Suprapubic skin (tissue), 4 donors: Measurements from ENCODE around the gene UBR1. TPM values are rescaled to one million over a fixed set of nuclear protein-coding genes. Genes with fewer than 3 reads are reported as not detected.

Experiments used
- DNase-seq, 2 donors: peaks; one replicate each; pipeline ENCODE4 v3.0.0-alpha.2; 2019; ENCODE audit warnings: low spot score in 2 of 2
- H3K27ac ChIP-seq: fragments of 200-600 bp; sonication (generic); one replicate; pipeline ENCODE4 v1.5.1; 2019
- H3K27me3 ChIP-seq: fragments of 200-600 bp; sonication (generic); one replicate; pipeline ENCODE4 v1.5.1; 2019
- H3K36me3 ChIP-seq: fragments of 200-600 bp; sonication (generic); one replicate; pipeline ENCODE4 v1.5.1; 2019
- H3K4me1 ChIP-seq: fragments of 200-600 bp; sonication (generic); one replicate; pipeline ENCODE4 v1.5.1; 2019
- H3K4me3 ChIP-seq: fragments of 200-600 bp; sonication (generic); one replicate; pipeline ENCODE4 v1.5.1; 2019; ENCODE audit warnings: mild to moderate bottlenecking
- H3K9me3 ChIP-seq: fragments of 200-600 bp; sonication (generic); one replicate; pipeline ENCODE4 v1.5.1; 2019
- CTCF ChIP-seq, 2 donors: fragments of 200-600 bp in 1 of 2; fragments of 450-650 bp in 1 of 2; sonication (generic) in 1 of 2; IDR thresholded peaks; one replicate each; pipeline ENCODE4 v1.5.1; 2016 to 2019; ENCODE audit warnings: antibody characterized with exemption in 2 of 2, mild to moderate bottlenecking in 1 of 2, moderate library complexity in 1 of 2
- EP300 ChIP-seq: sonication (generic); formaldehyde crosslinking; IDR thresholded peaks from one replicate; pipeline ENCODE4 v1.6.1; 2017; ENCODE audit warnings: antibody characterized with exemption
- POLR2A ChIP-seq, 2 donors: fragments of 450-650 bp; IDR thresholded peaks; one replicate each; pipeline ENCODE4 v1.6.1; 2017; ENCODE audit warnings: antibody characterized with exemption in 2 of 2, mild to moderate bottlenecking in 2 of 2, moderate library complexity in 2 of 2
- POLR2AphosphoS5 ChIP-seq, 3 donors: sonication (generic); formaldehyde crosslinking; IDR thresholded peaks; one replicate each; pipeline ENCODE4 v1.6.1; 2017; ENCODE audit warnings: antibody characterized with exemption in 3 of 3
- WGBS: methylation state at CpG from one replicate; pipeline ENCODE4 v1.1.5; 2018; 5-methylcytosine and 5-hydroxymethylcytosine counted together
- total RNA-seq, 4 donors: library from RNA; depleted of rRNA; stranded (reverse); fragments of >200 nt; gene quantifications; one replicate each; pipeline ENCODE4 v1.1.0, GENCODE V29; 2016

UBR1 gene
- total RNA-seq, 4 donors from 2014 or later = 14.0 to 41.4 (median 19.2) TPM

GRCh38 chr15:43125100-43125661 lies 19.3 kb upstream of the UBR1 start:
- H3K36me3 ChIP-seq = no peaks in the 10 kb centered on the region
- TF ChIP-seq EP300 = no peak
- no peak for TF ChIP-seq POLR2A (IDR thresholded peaks at IDR 0.05)
- no peak for TF ChIP-seq CTCF (IDR thresholded peaks at IDR 0.05)
- TF ChIP-seq POLR2AphosphoS5 (IDR thresholded peaks at IDR 0.05) = no peak
- no peak overlapping the region for H3K27ac ChIP-seq
- H3K4me3 ChIP-seq = no peak overlapping the region
- WGBS = 88% methylated on average over 3 of the region's 3 CpGs
- DNase-seq = no peak
- no peaks in the 10 kb centered on the region for H3K9me3 ChIP-seq
- peaks cover 6% of the 10 kb centered on the region for H3K4me1 ChIP-seq
- H3K27me3 ChIP-seq = no peaks in the 10 kb centered on the region

- no peak overlapping the region for H3K4me3 ChIP-seq
- H3K4me1 ChIP-seq = peaks cover 6% of the 10 kb centered on the region
- H3K27ac ChIP-seq = no peak overlapping the region
- no peak for DNase-seq
- H3K9me3 ChIP-seq = no peaks in the 10 kb centered on the region
- H3K27me3 ChIP-seq = peaks cover 3% of the 10 kb centered on the region
- TF ChIP-seq POLR2A (IDR thresholded peaks at IDR 0.05) = no peak
- no peak for TF ChIP-seq EP300
- WGBS = 69% methylated on average over 2 of the region's 2 CpGs
- no peaks in the 10 kb centered on the region for H3K36me3 ChIP-seq
Observed at GRCh38 chr15:43121863-43122262, 16.0 kb upstream of the UBR1 start.

GRCh38 chr15:43118829-43119228 lies 13.0 kb upstream of the UBR1 start:
- WGBS = 91% methylated on average over 2 of the region's 2 CpGs
- Histone ChIP-seq H3K9me3 (no peaks in the 10 kb centered on the region), H3K36me3 (no peaks in the 10 kb centered on the region), H3K4me1 (peaks cover 6% of the 10 kb centered on the region), H3K27me3 (peaks cover 3% of the 10 kb centered on the region), H3K27ac (no peak overlapping the region), H3K4me3 (no peak overlapping the region)
- TF ChIP-seq CTCF (IDR thresholded peaks at IDR 0.05) = no peak
- no peak for TF ChIP-seq POLR2A (IDR thresholded peaks at IDR 0.05)
- TF ChIP-seq POLR2AphosphoS5 (IDR thresholded peaks at IDR 0.05) = no peak
- TF ChIP-seq EP300 = no peak
- DNase-seq = no peak

GRCh38 chr15:43118286-43118685 lies 12.4 kb upstream of the UBR1 start:
- Histone ChIP-seq H3K27ac (no peak overlapping the region), H3K4me1 (peaks cover 6% of the 10 kb centered on the region), H3K36me3 (no peaks in the 10 kb centered on the region), H3K4me3 (no peak overlapping the region), H3K9me3 (no peaks in the 10 kb centered on the region), H3K27me3 (peaks cover 3% of the 10 kb centered on the region)
- WGBS = 57% methylated on average over 1 of the region's 1 CpG
- DNase-seq = no peak
- TF ChIP-seq CTCF (IDR thresholded peaks at IDR 0.05) = no peak
- TF ChIP-seq POLR2A (IDR thresholded peaks at IDR 0.05) = no peak
- TF ChIP-seq POLR2AphosphoS5 (IDR thresholded peaks at IDR 0.05) = no peak
- TF ChIP-seq EP300 = no peak

- DNase-seq = no peak
- 50% methylated on average over 3 of the region's 3 CpGs for WGBS
- Histone ChIP-seq H3K27ac (no peak overlapping the region), H3K9me3 (no peaks in the 10 kb centered on the region), H3K36me3 (no peaks in the 10 kb centered on the region), H3K27me3 (no peaks in the 10 kb centered on the region), H3K4me3 (no peak overlapping the region), H3K4me1 (peaks cover 7% of the 10 kb centered on the region)
- no peak for TF ChIP-seq EP300
- no peak for TF ChIP-seq POLR2A (IDR thresholded peaks at IDR 0.05)
- TF ChIP-seq CTCF (IDR thresholded peaks at IDR 0.05) = no peak
- no peak for TF ChIP-seq POLR2AphosphoS5 (IDR thresholded peaks at IDR 0.05)
Observed at GRCh38 chr15:43111354-43111753, 5.5 kb upstream of the UBR1 start.

GRCh38 chr15:43107751-43108150 lies 1.9 kb upstream of the UBR1 start:
- H3K4me3 ChIP-seq = no peak overlapping the region
- DNase-seq = no peak
- no peak for TF ChIP-seq CTCF (IDR thresholded peaks at IDR 0.05)
- TF ChIP-seq EP300 = no peak
- TF ChIP-seq POLR2A (IDR thresholded peaks at IDR 0.05) = no peak
- TF ChIP-seq POLR2AphosphoS5 (IDR thresholded peaks at IDR 0.05) = no peak
- H3K27ac ChIP-seq = no peak overlapping the region
- peaks cover 29% of the 10 kb centered on the region for H3K4me1 ChIP-seq
- no peaks in the 10 kb centered on the region for H3K9me3 ChIP-seq
- WGBS = 96% methylated on average over 1 of the region's 1 CpG
- no peaks in the 10 kb centered on the region for H3K36me3 ChIP-seq
- H3K27me3 ChIP-seq = no peaks in the 10 kb centered on the region
